ENCODE data around the gene FFAR3.
A peak's percentile ranks its signal among the peaks of the same experiment; 100 is the strongest.
"Not testable (repeated sequence)": the region's sequence is repeated elsewhere in the genome, so short reads cannot be mapped to it uniquely, and the experiment has no call there.

FFAR3 gene

GRCh38 chr19:35398570-35398969 is 40.3 kb downstream of the FFAR3 start:
- no peak for DNase-seq (ENCODE audit: insufficient read length, low spot score)
- FAIRE-seq = no peak

- DNase-seq (ENCODE audit: insufficient read length, low spot score) (no peak), FAIRE-seq (no peak)
Observed at GRCh38 chr19:35399231-35399630, 41.0 kb downstream of the FFAR3 start.

GRCh38 chr19:35399948-35400772 is 41.9 kb downstream of the FFAR3 start:
- FAIRE-seq (no peak), DNase-seq (ENCODE audit: insufficient read length, low spot score) (no peak)

- DNase-seq (ENCODE audit: insufficient read length, low spot score) (no peak), FAIRE-seq (no peak)
Observed at GRCh38 chr19:35400773-35401100, 42.5 kb downstream of the FFAR3 start.

GRCh38 chr19:35401416-35401815 is 43.2 kb downstream of the FFAR3 start:
- FAIRE-seq; DNase-seq (ENCODE audit: insufficient read length, low spot score): not testable (repeated sequence)

- DNase-seq (ENCODE audit: insufficient read length, low spot score) (no peak), FAIRE-seq (no peak)
Observed at GRCh38 chr19:35403116-35403760, 45.0 kb downstream of the FFAR3 start.

GRCh38 chr19:35404879-35405622 is 46.8 kb downstream of the FFAR3 start:
- FAIRE-seq (peak; percentile 38), DNase-seq (ENCODE audit: insufficient read length, low spot score) (peak; percentile 33)

GRCh38 chr19:35407619-35408018 is 49.4 kb downstream of the FFAR3 start:
- DNase-seq (ENCODE audit: insufficient read length, low spot score) (no peak), FAIRE-seq (no peak)

- FAIRE-seq = no peak
Observed at GRCh38 chr19:35408284-35409171, 50.3 kb downstream of the FFAR3 start.

GRCh38 chr19:35409191-35409590 is 50.9 kb downstream of the FFAR3 start:
- FAIRE-seq = no peak
- DNase-seq (ENCODE audit: insufficient read length, low spot score) = no peak

More at GRCh38 chr19:35408284-35409171, 50.3 kb downstream of the FFAR3 start:
- no peak for DNase-seq (ENCODE audit: insufficient read length, low spot score)
